OCI-LY7 (cell line): Measurements from ENCODE around the gene STX18.

Experiments
- CTCF ChIP-seq: fragments of 200-600 bp; sonication (generic); conservative IDR thresholded peaks from 2 replicates; pipeline ENCODE4 v1.5.1; 2014; ENCODE audit warnings: mild to moderate bottlenecking, antibody characterized with exemption, low read length, moderate library complexity, mixed read lengths
- EZH2phosphoT487 ChIP-seq: fragments of 200-600 bp; sonication (generic); IDR thresholded peaks from 2 replicates; pipeline ENCODE4 v1.6.1; 2018; ENCODE audit warnings: low read depth, borderline replicate concordance, mild to moderate bottlenecking, mixed run types, antibody characterized with exemption, low read length, moderate library complexity, mixed read lengths

GRCh38 chr4:4419896-4420295 lies 122.0 kb downstream of the STX18 start:
- TF ChIP-seq CTCF (no peak), EZH2phosphoT487 (no peak)
